K562 (cell line): ENCODE measurements around the gene TERT. TPM values are rescaled to one million over a fixed set of nuclear protein-coding genes. Genes with fewer than 3 reads are reported as not detected.

Source experiments
- CEBPB ChIP-seq: fragments of 450-650 bp; IDR thresholded peaks from 2 replicates; pipeline ENCODE4 v1.6.1; 2016; ENCODE audit warnings: missing genetic modification characterization, missing compliant biosample characterization
- PCBP2 ChIP-seq: fragments of 200-400 bp; formaldehyde crosslinking; IDR thresholded peaks from 2 replicates; pipeline ENCODE4 v1.6.1; 2018; ENCODE audit warnings: low read length, low read depth, mild to moderate bottlenecking, moderate library complexity; ENCODE audit not compliant: poor library complexity, severe bottlenecking
- ZNF57 ChIP-seq: fragments of 450-650 bp; formaldehyde crosslinking; IDR thresholded peaks from 2 replicates; pipeline ENCODE4 v1.4.0; 2020; ENCODE audit warnings: mild to moderate bottlenecking, moderate library complexity
- ZNF668 ChIP-seq: fragments of 250-450 bp; sonication (Bioruptor Pico); IDR thresholded peaks from 2 replicates; pipeline ENCODE4 v1.8.0; 2022; ENCODE audit warnings: mild to moderate bottlenecking, inconsistent platforms
- polyA plus RNA-seq, 8 experiments: library from polyadenylated mRNA; depleted of rRNA in 4 of 8; stranded (reverse) in 5 of 8; unstranded in 3 of 8; fragments of >200 nt; fragmentation: Nextera tagmentation in 2 of 8; fragmentation: Illumina TruSeq in 1 of 8; extraction: Ambion mirVana in 2 of 8; extraction: Trizol in 1 of 8; gene quantifications; 2 replicates each; pipeline versions ENCODE4 v1.2.1 to v1.2.3, GENCODE V29; 2011 to 2014; ENCODE audit warnings: inconsistent platforms in 1 of 8, missing spikeins in 1 of 8
- total RNA-seq, 7 experiments: library from RNA; depleted of rRNA in 6 of 7; stranded (reverse); fragments of >200 nt in 6 of 7; fragmentation: Illumina TruSeq in 2 of 7; extraction: Trizol in 2 of 7; gene quantifications; 2 replicates each; pipeline versions ENCODE4 v1.2.1 to v1.2.3, GENCODE V29; 2011 to 2021; ENCODE audit warnings: low replicate concordance in 1 of 7
- TF ChIP-seq, protein P1 (sequence below): fragments of 450-650 bp; IDR thresholded peaks from 2 replicates; pipeline ENCODE4 v1.6.1; 2016; ENCODE audit warnings: low read depth
- TF ChIP-seq, protein P2 (sequence below), 2 experiments: fragments of 450-650 bp in 1 of 2; IDR thresholded peaks; 2 replicates each; pipeline ENCODE4 v1.6.1; 2011 to 2017; ENCODE audit warnings: low read depth in 2 of 2, antibody characterized with exemption in 1 of 2, borderline replicate concordance in 1 of 2, low read length in 1 of 2, mild to moderate bottlenecking in 1 of 2, mixed read lengths in 1 of 2; ENCODE audit not compliant: control insufficient read depth in 1 of 2
- TF ChIP-seq, protein P3 (sequence below): sonication (generic); formaldehyde crosslinking; IDR thresholded peaks from 2 replicates; pipeline ENCODE4 v1.8.0; 2022; ENCODE audit warnings: mild to moderate bottlenecking, missing genetic modification reagents
- TF ChIP-seq, protein P4 (sequence below): fragments of 250-450 bp; sonication (Bioruptor Pico); IDR thresholded peaks from 2 replicates; pipeline ENCODE4 v1.4.0; 2020

Gene TERT
- total and polyA plus RNA-seq, 9 of the 15 experiments (the other 6 are each of a cell fraction or from before 2014, with no cell fraction given), result 0.08 to 4.5 (median 0.98) TPM; not detected in 1

DNA sequence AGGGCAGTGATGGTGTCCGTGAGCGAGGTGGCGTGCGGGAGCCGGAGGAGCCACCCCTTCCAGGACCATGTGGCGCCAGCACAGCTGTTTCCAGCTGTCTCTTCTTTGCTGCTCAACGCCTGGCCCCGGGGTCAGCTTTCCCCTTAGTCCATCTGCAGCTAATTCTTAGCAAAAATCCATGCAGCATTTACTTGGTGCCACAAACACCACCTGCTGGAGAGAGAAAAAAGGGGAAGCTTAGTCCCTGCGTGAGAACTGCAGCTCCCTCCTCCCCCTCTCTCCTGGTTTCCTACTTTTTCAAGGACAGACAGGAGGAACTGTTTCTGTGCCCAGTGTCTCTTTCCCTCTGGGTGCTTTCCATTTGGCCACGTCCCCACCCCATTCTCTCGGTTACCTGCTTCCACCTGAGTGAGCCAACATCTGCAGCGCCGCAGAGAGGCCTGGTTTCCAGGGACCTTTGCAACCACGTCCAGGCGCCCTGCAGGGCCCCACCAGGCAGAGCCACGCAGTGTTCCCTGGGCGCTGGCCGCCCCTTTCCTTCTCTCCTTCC lies 90.1 kb downstream of the TERT start (continued):
- TF ChIP-seq, protein P1, sequence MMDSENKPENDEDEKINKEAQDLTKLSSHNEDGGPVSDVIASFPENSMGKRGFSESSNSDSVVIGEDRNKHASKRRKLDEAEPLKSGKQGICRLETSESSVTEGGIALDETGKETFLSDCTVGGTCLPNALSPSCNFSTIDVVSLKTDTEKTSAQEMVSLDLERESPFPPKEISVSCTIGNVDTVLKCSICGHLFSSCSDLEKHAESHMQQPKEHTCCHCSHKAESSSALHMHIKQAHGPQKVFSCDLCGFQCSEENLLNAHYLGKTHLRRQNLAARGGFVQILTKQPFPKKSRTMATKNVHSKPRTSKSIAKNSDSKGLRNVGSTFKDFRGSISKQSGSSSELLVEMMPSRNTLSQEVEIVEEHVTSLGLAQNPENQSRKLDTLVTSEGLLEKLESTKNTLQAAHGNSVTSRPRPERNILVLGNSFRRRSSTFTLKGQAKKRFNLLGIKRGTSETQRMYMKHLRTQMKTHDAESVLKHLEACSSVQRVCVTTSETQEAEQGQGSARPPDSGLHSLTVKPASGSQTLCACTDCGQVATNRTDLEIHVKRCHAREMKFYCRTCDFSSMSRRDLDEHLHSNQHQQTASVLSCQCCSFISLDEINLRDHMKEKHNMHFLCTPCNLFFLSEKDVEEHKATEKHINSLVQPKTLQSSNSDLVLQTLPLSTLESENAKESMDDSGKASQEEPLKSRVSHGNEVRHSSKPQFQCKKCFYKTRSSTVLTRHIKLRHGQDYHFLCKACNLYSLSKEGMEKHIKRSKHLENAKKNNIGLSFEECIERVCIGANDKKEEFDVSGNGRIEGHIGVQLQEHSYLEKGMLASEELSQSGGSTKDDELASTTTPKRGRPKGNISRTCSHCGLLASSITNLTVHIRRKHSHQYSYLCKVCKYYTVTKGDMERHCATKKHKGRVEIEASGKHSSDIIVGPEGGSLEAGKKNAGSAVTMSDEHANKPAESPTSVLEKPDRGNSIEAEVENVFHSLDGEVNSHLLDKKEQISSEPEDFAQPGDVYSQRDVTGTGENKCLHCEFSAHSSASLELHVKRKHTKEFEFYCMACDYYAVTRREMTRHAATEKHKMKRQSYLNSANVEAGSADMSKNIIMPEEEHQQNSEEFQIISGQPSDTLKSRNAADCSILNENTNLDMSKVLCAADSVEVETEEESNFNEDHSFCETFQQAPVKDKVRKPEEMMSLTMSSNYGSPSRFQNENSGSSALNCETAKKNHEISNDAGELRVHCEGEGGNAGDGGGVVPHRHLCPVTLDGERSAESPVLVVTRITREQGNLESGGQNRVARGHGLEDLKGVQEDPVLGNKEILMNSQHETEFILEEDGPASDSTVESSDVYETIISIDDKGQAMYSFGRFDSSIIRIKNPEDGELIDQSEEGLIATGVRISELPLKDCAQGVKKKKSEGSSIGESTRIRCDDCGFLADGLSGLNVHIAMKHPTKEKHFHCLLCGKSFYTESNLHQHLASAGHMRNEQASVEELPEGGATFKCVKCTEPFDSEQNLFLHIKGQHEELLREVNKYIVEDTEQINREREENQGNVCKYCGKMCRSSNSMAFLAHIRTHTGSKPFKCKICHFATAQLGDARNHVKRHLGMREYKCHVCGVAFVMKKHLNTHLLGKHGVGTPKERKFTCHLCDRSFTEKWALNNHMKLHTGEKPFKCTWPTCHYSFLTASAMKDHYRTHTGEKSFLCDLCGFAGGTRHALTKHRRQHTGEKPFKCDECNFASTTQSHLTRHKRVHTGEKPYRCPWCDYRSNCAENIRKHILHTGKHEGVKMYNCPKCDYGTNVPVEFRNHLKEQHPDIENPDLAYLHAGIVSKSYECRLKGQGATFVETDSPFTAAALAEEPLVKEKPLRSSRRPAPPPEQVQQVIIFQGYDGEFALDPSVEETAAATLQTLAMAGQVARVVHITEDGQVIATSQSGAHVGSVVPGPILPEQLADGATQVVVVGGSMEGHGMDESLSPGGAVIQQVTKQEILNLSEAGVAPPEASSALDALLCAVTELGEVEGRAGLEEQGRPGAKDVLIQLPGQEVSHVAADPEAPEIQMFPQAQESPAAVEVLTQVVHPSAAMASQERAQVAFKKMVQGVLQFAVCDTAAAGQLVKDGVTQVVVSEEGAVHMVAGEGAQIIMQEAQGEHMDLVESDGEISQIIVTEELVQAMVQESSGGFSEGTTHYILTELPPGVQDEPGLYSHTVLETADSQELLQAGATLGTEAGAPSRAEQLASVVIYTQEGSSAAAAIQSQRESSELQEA, result no peak
- TF ChIP-seq, protein P2, sequence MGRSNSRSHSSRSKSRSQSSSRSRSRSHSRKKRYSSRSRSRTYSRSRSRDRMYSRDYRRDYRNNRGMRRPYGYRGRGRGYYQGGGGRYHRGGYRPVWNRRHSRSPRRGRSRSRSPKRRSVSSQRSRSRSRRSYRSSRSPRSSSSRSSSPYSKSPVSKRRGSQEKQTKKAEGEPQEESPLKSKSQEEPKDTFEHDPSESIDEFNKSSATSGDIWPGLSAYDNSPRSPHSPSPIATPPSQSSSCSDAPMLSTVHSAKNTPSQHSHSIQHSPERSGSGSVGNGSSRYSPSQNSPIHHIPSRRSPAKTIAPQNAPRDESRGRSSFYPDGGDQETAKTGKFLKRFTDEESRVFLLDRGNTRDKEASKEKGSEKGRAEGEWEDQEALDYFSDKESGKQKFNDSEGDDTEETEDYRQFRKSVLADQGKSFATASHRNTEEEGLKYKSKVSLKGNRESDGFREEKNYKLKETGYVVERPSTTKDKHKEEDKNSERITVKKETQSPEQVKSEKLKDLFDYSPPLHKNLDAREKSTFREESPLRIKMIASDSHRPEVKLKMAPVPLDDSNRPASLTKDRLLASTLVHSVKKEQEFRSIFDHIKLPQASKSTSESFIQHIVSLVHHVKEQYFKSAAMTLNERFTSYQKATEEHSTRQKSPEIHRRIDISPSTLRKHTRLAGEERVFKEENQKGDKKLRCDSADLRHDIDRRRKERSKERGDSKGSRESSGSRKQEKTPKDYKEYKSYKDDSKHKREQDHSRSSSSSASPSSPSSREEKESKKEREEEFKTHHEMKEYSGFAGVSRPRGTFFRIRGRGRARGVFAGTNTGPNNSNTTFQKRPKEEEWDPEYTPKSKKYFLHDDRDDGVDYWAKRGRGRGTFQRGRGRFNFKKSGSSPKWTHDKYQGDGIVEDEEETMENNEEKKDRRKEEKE (IDR thresholded peaks at IDR 0.05; ENCODE audit: borderline replicate concordance in 1 of 2, control insufficient read depth in 1 of 2, low read depth in 2 of 2, low read length in 1 of 2), result no peak
- TF ChIP-seq CEBPB (tag) (no peak), ZNF668 (CRISPR knock-in tag) (no peak), ZNF57 (CRISPR knock-in tag) (no peak), PCBP2 (no peak)
- TF ChIP-seq, protein P3, sequence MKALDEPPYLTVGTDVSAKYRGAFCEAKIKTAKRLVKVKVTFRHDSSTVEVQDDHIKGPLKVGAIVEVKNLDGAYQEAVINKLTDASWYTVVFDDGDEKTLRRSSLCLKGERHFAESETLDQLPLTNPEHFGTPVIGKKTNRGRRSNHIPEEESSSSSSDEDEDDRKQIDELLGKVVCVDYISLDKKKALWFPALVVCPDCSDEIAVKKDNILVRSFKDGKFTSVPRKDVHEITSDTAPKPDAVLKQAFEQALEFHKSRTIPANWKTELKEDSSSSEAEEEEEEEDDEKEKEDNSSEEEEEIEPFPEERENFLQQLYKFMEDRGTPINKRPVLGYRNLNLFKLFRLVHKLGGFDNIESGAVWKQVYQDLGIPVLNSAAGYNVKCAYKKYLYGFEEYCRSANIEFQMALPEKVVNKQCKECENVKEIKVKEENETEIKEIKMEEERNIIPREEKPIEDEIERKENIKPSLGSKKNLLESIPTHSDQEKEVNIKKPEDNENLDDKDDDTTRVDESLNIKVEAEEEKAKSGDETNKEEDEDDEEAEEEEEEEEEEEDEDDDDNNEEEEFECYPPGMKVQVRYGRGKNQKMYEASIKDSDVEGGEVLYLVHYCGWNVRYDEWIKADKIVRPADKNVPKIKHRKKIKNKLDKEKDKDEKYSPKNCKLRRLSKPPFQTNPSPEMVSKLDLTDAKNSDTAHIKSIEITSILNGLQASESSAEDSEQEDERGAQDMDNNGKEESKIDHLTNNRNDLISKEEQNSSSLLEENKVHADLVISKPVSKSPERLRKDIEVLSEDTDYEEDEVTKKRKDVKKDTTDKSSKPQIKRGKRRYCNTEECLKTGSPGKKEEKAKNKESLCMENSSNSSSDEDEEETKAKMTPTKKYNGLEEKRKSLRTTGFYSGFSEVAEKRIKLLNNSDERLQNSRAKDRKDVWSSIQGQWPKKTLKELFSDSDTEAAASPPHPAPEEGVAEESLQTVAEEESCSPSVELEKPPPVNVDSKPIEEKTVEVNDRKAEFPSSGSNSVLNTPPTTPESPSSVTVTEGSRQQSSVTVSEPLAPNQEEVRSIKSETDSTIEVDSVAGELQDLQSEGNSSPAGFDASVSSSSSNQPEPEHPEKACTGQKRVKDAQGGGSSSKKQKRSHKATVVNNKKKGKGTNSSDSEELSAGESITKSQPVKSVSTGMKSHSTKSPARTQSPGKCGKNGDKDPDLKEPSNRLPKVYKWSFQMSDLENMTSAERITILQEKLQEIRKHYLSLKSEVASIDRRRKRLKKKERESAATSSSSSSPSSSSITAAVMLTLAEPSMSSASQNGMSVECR (CRISPR knock-in tag), result peak; percentile 46; the same call in 1 of the 2 replicates
- TF ChIP-seq, protein P4, sequence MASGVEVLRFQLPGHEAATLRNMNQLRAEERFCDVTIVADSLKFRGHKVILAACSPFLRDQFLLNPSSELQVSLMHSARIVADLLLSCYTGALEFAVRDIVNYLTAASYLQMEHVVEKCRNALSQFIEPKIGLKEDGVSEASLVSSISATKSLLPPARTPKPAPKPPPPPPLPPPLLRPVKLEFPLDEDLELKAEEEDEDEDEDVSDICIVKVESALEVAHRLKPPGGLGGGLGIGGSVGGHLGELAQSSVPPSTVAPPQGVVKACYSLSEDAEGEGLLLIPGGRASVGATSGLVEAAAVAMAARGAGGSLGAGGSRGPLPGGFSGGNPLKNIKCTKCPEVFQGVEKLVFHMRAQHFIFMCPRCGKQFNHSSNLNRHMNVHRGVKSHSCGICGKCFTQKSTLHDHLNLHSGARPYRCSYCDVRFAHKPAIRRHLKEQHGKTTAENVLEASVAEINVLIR (CRISPR knock-in tag), result no peak
